Neural progenitor cell (in vitro differentiated cells): ENCODE measurements around the gene NRG2. TPM values are rescaled to one million over a fixed set of nuclear protein-coding genes. Genes with fewer than 3 reads are reported as not detected.

Experiments used
- DNase-seq: peaks from one replicate; pipeline ENCODE4 v3.0.0-alpha.2; 2016; ENCODE audit warnings: low spot score
- H2AFZ ChIP-seq: fragments of 200-600 bp; sonication (generic); replicated peaks from 2 replicates; pipeline ENCODE4 v1.6.1; 2016; ENCODE audit warnings: antibody characterized with exemption
- H3F3A ChIP-seq: fragments of 200-600 bp; sonication (generic); 2 replicates; pipeline ENCODE4 v1.6.1; 2016; ENCODE audit warnings: antibody characterized with exemption, low read depth
- H3K27ac ChIP-seq: fragments of 200-600 bp; sonication (generic); 2 replicates; pipeline ENCODE4 v1.5.1; 2016; ENCODE audit warnings: mild to moderate bottlenecking
- H3K27me3 ChIP-seq: fragments of 200-600 bp; sonication (generic); 2 replicates; pipeline ENCODE4 v1.6.1; 2016; ENCODE audit warnings: mild to moderate bottlenecking, moderate library complexity
- H3K36me3 ChIP-seq: fragments of 200-600 bp; sonication (generic); 2 replicates; pipeline ENCODE4 v1.5.1; 2016
- H3K4me1 ChIP-seq: fragments of 200-600 bp; sonication (generic); 2 replicates; pipeline ENCODE4 v1.6.1; 2016; ENCODE audit warnings: mixed run types
- H3K4me2 ChIP-seq: fragments of 200-600 bp; sonication (generic); 2 replicates; pipeline ENCODE4 v1.6.1; 2016
- H3K4me3 ChIP-seq: fragments of 200-600 bp; sonication (generic); 2 replicates; pipeline ENCODE4 v1.5.1; 2016
- H3K79me2 ChIP-seq: fragments of 200-600 bp; sonication (generic); 2 replicates; pipeline ENCODE4 v1.6.1; 2016; ENCODE audit warnings: low read depth
- H3K9ac ChIP-seq: fragments of 200-600 bp; sonication (generic); 2 replicates; pipeline ENCODE4 v1.6.1; 2016
- H3K9me3 ChIP-seq: fragments of 200-600 bp; sonication (generic); 2 replicates; pipeline ENCODE4 v1.5.1; 2016; ENCODE audit warnings: low read depth
- H4K20me1 ChIP-seq: fragments of 200-600 bp; sonication (generic); 2 replicates; pipeline ENCODE4 v1.6.1; 2016; ENCODE audit warnings: low read depth
- H3K27ac Mint-ChIP-seq: 3 replicates; pipeline ENCODE4 v1.8.0; 2021; ENCODE audit warnings: mixed read lengths
- H3K27me3 Mint-ChIP-seq: 2 replicates; pipeline ENCODE4 v1.8.0; 2022; ENCODE audit warnings: low read depth, mild to moderate bottlenecking, inconsistent platforms, moderate library complexity, mixed read lengths; ENCODE audit not compliant: insufficient read depth
- H3K36me3 Mint-ChIP-seq: 3 replicates; pipeline ENCODE4 v1.8.0; 2021; ENCODE audit warnings: mixed read lengths
- H3K4me1 Mint-ChIP-seq: 3 replicates; pipeline ENCODE4 v1.8.0; 2021; ENCODE audit warnings: mixed read lengths
- H3K4me3 Mint-ChIP-seq: 3 replicates; pipeline ENCODE4 v1.8.0; 2021; ENCODE audit warnings: mild to moderate bottlenecking, moderate library complexity, mixed read lengths
- H3K9me3 Mint-ChIP-seq: 3 replicates; pipeline ENCODE4 v1.8.0; 2020; ENCODE audit warnings: mixed read lengths
- CTCF ChIP-seq: fragments of 200-600 bp; sonication (generic); IDR thresholded peaks from 2 replicates; pipeline ENCODE4 v1.5.1; 2017; ENCODE audit warnings: antibody characterized with exemption, mild to moderate bottlenecking
- EZH2 ChIP-seq: fragments of 200-600 bp; sonication (generic); IDR thresholded peaks from 2 replicates; pipeline ENCODE4 v1.6.1; 2017; ENCODE audit warnings: antibody characterized with exemption, mild to moderate bottlenecking, moderate library complexity
- EZH2phosphoT487 ChIP-seq: fragments of 200-600 bp; sonication (generic); IDR thresholded peaks from 2 replicates; pipeline ENCODE4 v1.6.1; 2017; ENCODE audit warnings: antibody characterized with exemption
- total RNA-seq: library from RNA; depleted of rRNA; stranded (reverse); fragments of >200 nt; gene quantifications from 2 replicates; pipeline ENCODE4 v1.2.3, GENCODE V29; 2015; ENCODE audit warnings: low replicate concordance

NRG2 gene
- total RNA-seq, 1 donor from 2014 or later: 0.13 TPM

GRCh38 chr5:140010798-140011197 is 32.3 kb downstream of the NRG2 start:
- no peak overlapping the region for H3K9ac ChIP-seq
- DNase-seq: no peak
- H3K36me3 ChIP-seq: no peaks in the 10 kb centered on the region
- H3K4me3 ChIP-seq: no peak overlapping the region
- H2AFZ ChIP-seq: no peak overlapping the region
- H3K4me3 Mint-ChIP-seq: no peak overlapping the region
- H4K20me1 ChIP-seq: no peaks in the 10 kb centered on the region
- peaks cover 94% of the 10 kb centered on the region for H3K27me3 ChIP-seq
- no peaks in the 10 kb centered on the region for H3K79me2 ChIP-seq
- TF ChIP-seq EZH2 (no peak), EZH2phosphoT487 (no peak), CTCF (no peak)
- no peaks in the 10 kb centered on the region for H3K27me3 Mint-ChIP-seq
- H3K36me3 Mint-ChIP-seq: no peaks in the 10 kb centered on the region
- H3K27ac Mint-ChIP-seq: no peak overlapping the region
- H3K4me1 Mint-ChIP-seq: no peaks in the 10 kb centered on the region
- H3K4me2 ChIP-seq: no peak overlapping the region
- no peaks in the 10 kb centered on the region for H3K4me1 ChIP-seq
- no peaks in the 10 kb centered on the region for H3K9me3 Mint-ChIP-seq
- no peaks in the 10 kb centered on the region for H3F3A ChIP-seq
- no peaks in the 10 kb centered on the region for H3K9me3 ChIP-seq
- no peak overlapping the region for H3K27ac ChIP-seq

GRCh38 chr5:140007311-140007710 is 35.8 kb downstream of the NRG2 start:
- Histone ChIP-seq H4K20me1 (no peaks in the 10 kb centered on the region), H3K4me3 (no peak overlapping the region), H3K79me2 (no peaks in the 10 kb centered on the region), H3K36me3 (no peaks in the 10 kb centered on the region), H3K4me2 (no peak overlapping the region), H3K27ac (no peak overlapping the region), H2AFZ (no peak overlapping the region), H3K4me1 (no peaks in the 10 kb centered on the region), H3K9ac (no peak overlapping the region), H3K27me3 (peaks cover 98% of the 10 kb centered on the region), H3F3A (no peaks in the 10 kb centered on the region), H3K9me3 (no peaks in the 10 kb centered on the region)
- DNase-seq: no peak
- no peak overlapping the region for H3K4me3 Mint-ChIP-seq
- no peaks in the 10 kb centered on the region for H3K9me3 Mint-ChIP-seq
- no peaks in the 10 kb centered on the region for H3K27me3 Mint-ChIP-seq
- no peak overlapping the region for H3K27ac Mint-ChIP-seq
- no peaks in the 10 kb centered on the region for H3K36me3 Mint-ChIP-seq
- TF ChIP-seq EZH2 (no peak), CTCF (no peak), EZH2phosphoT487 (no peak)
- H3K4me1 Mint-ChIP-seq: no peaks in the 10 kb centered on the region

GRCh38 chr5:140005145-140005591 is 37.9 kb downstream of the NRG2 start:
- no peaks in the 10 kb centered on the region for H3K27me3 Mint-ChIP-seq
- H3K9me3 Mint-ChIP-seq: no peaks in the 10 kb centered on the region
- no peak overlapping the region for H3K4me3 Mint-ChIP-seq

More at GRCh38 chr5:140005145-140005591, 37.9 kb downstream of the NRG2 start:
- Histone ChIP-seq H3K4me1 (no peaks in the 10 kb centered on the region), H3K9ac (no peak overlapping the region), H3K4me3 (no peak overlapping the region), H3K9me3 (no peaks in the 10 kb centered on the region), H3K27me3 (peaks cover 96% of the 10 kb centered on the region), H3F3A (no peaks in the 10 kb centered on the region), H3K36me3 (no peaks in the 10 kb centered on the region), H4K20me1 (no peaks in the 10 kb centered on the region), H3K4me2 (no peak overlapping the region), H3K79me2 (no peaks in the 10 kb centered on the region), H3K27ac (no peak overlapping the region), H2AFZ (no peak overlapping the region)
- no peaks in the 10 kb centered on the region for H3K4me1 Mint-ChIP-seq
- TF ChIP-seq EZH2 (no peak), CTCF (no peak), EZH2phosphoT487 (no peak)
- H3K36me3 Mint-ChIP-seq: no peaks in the 10 kb centered on the region
- DNase-seq: no peak
- no peak overlapping the region for H3K27ac Mint-ChIP-seq
